ENCODE measurements around the gene RASA3.

DNA sequence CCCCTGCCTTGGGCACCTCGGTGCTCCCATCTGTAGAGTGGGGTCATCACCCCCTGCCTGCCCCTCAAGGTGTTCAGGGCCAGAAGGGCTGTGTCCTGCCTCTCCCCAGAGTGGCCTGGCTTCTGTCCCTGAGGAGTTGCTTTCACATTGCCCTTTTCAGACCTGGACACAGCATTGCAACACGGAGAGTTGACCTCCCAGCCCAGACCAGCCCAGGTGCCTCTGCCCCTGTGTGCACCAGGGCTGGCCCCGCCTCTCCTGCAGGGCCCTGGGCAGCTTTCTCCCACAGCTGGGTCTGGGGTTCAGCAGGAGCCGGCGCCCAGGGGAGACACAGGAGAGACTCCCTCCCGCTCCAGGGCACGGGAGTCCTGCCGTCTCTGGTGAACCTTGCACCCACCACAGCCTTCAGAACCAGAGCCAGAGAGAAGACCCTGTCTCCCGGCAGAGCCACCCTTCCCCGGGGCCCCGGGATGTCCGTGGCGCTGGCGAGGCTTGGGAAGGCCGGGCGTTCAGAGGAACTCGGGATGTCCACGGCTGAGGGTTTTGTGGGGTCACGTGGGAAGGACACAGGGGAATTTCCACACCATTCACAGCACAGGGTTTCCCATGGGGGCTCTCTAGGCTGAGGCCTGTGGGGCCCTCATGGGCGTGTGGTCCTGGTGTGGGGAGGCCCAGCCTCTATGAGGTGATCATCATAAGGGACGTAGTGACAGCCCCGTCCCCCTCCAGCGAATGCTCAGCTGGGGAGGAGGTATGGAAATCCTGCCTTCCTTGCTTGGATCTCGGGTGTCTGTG is 181.8 kb downstream of the RASA3 start:
- no peak for TF ChIP-seq POLR2AphosphoS5 (IDR thresholded peaks at IDR 0.05)
- TF ChIP-seq, protein P1, sequence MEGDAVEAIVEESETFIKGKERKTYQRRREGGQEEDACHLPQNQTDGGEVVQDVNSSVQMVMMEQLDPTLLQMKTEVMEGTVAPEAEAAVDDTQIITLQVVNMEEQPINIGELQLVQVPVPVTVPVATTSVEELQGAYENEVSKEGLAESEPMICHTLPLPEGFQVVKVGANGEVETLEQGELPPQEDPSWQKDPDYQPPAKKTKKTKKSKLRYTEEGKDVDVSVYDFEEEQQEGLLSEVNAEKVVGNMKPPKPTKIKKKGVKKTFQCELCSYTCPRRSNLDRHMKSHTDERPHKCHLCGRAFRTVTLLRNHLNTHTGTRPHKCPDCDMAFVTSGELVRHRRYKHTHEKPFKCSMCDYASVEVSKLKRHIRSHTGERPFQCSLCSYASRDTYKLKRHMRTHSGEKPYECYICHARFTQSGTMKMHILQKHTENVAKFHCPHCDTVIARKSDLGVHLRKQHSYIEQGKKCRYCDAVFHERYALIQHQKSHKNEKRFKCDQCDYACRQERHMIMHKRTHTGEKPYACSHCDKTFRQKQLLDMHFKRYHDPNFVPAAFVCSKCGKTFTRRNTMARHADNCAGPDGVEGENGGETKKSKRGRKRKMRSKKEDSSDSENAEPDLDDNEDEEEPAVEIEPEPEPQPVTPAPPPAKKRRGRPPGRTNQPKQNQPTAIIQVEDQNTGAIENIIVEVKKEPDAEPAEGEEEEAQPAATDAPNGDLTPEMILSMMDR (IDR thresholded peaks at IDR 0.05): no peak
- no peak for TF ChIP-seq EP300 (IDR thresholded peaks at IDR 0.05)

All from gastroesophageal sphincter (tissue), 3 donors.